Mucosa of stomach (tissue), 1 donor: ENCODE data around the gene KRTAP10-4.

Experiments used
- H3K27me3 ChIP-seq: one replicate; pipeline ENCODE4 v1.7.0; 2013; ENCODE audit warnings: mild to moderate bottlenecking, low read length; ENCODE audit not compliant: control insufficient read depth, insufficient read depth
- H3K36me3 ChIP-seq: one replicate; pipeline ENCODE4 v1.7.0; 2013; ENCODE audit warnings: low read length; ENCODE audit not compliant: control insufficient read depth, insufficient read depth
- H3K4me1 ChIP-seq: one replicate; pipeline ENCODE4 v1.7.0; 2013; ENCODE audit warnings: mild to moderate bottlenecking, low read length; ENCODE audit not compliant: control insufficient read depth, insufficient read depth
- H3K4me3 ChIP-seq: one replicate; pipeline ENCODE4 v1.7.0; 2013; ENCODE audit warnings: low read length
- H3K9ac ChIP-seq: one replicate; pipeline ENCODE4 v1.7.0; 2013; ENCODE audit warnings: mild to moderate bottlenecking, low read length, moderate library complexity
- H3K9me3 ChIP-seq: one replicate; pipeline ENCODE4 v1.7.0; 2013; ENCODE audit warnings: mild to moderate bottlenecking, low read length, moderate library complexity; ENCODE audit not compliant: control insufficient read depth
- donor health status: Pancreatic carcinoma.

Gene KRTAP10-4

GRCh38 chr21:44530221-44530902 lies 43.2 kb upstream of the KRTAP10-4 start:
- H3K27me3 ChIP-seq: no peaks in the 10 kb centered on the region
- no peak overlapping the region for H3K4me3 ChIP-seq
- H3K4me1 ChIP-seq: no peaks in the 10 kb centered on the region
- H3K36me3 ChIP-seq: no peaks in the 10 kb centered on the region
- H3K9me3 ChIP-seq: no peaks in the 10 kb centered on the region
- no peak overlapping the region for H3K9ac ChIP-seq

- H3K4me1 ChIP-seq: no peaks in the 10 kb centered on the region
- no peak overlapping the region for H3K9ac ChIP-seq
- H3K9me3 ChIP-seq: no peaks in the 10 kb centered on the region
- H3K36me3 ChIP-seq: no peaks in the 10 kb centered on the region
- no peak overlapping the region for H3K4me3 ChIP-seq
- no peaks in the 10 kb centered on the region for H3K27me3 ChIP-seq
These were observed 42.5 kb upstream of the KRTAP10-4 start for GRCh38 chr21:44530903-44531605.

- no peaks in the 10 kb centered on the region for H3K36me3 ChIP-seq
- no peak overlapping the region for H3K4me3 ChIP-seq
- no peaks in the 10 kb centered on the region for H3K4me1 ChIP-seq
- H3K9me3 ChIP-seq: no peaks in the 10 kb centered on the region
- H3K27me3 ChIP-seq: no peaks in the 10 kb centered on the region
- H3K9ac ChIP-seq: no peak overlapping the region
These were observed 41.6 kb upstream of the KRTAP10-4 start for GRCh38 chr21:44531606-44532564.

- Histone ChIP-seq H3K4me3 (no peak overlapping the region), H3K9me3 (no peaks in the 10 kb centered on the region), H3K27me3 (no peaks in the 10 kb centered on the region), H3K36me3 (no peaks in the 10 kb centered on the region), H3K4me1 (no peaks in the 10 kb centered on the region), H3K9ac (no peak overlapping the region)
These were observed 40.8 kb upstream of the KRTAP10-4 start for GRCh38 chr21:44532712-44533111.

- no peaks in the 10 kb centered on the region for H3K36me3 ChIP-seq
- H3K4me1 ChIP-seq: no peaks in the 10 kb centered on the region
- no peaks in the 10 kb centered on the region for H3K9me3 ChIP-seq
- no peak overlapping the region for H3K9ac ChIP-seq
- H3K27me3 ChIP-seq: no peaks in the 10 kb centered on the region
- no peak overlapping the region for H3K4me3 ChIP-seq
These were observed 40.2 kb upstream of the KRTAP10-4 start for GRCh38 chr21:44533121-44533890.

GRCh38 chr21:44533891-44534627 lies 39.5 kb upstream of the KRTAP10-4 start:
- Histone ChIP-seq H3K9ac (no peak overlapping the region), H3K4me3 (no peak overlapping the region), H3K9me3 (no peaks in the 10 kb centered on the region), H3K4me1 (no peaks in the 10 kb centered on the region), H3K27me3 (no peaks in the 10 kb centered on the region), H3K36me3 (no peaks in the 10 kb centered on the region)

- no peaks in the 10 kb centered on the region for H3K4me1 ChIP-seq
- H3K9ac ChIP-seq: no peak overlapping the region
- H3K9me3 ChIP-seq: no peaks in the 10 kb centered on the region
- H3K36me3 ChIP-seq: no peaks in the 10 kb centered on the region
- H3K4me3 ChIP-seq: no peak overlapping the region
- H3K27me3 ChIP-seq: no peaks in the 10 kb centered on the region
These were observed 38.8 kb upstream of the KRTAP10-4 start for GRCh38 chr21:44534688-44535087.

GRCh38 chr21:44535963-44536362 lies 37.6 kb upstream of the KRTAP10-4 start:
- Histone ChIP-seq H3K36me3 (no peaks in the 10 kb centered on the region), H3K9ac (no peak overlapping the region), H3K4me1 (no peaks in the 10 kb centered on the region), H3K27me3 (no peaks in the 10 kb centered on the region), H3K4me3 (no peak overlapping the region), H3K9me3 (no peaks in the 10 kb centered on the region)

- no peak overlapping the region for H3K9ac ChIP-seq
- H3K4me3 ChIP-seq: no peak overlapping the region
These were observed 35.3 kb upstream of the KRTAP10-4 start for GRCh38 chr21:44537930-44538911.

GRCh38 chr21:44539046-44539445 lies 34.5 kb upstream of the KRTAP10-4 start:
- Histone ChIP-seq H3K27me3 (no peaks in the 10 kb centered on the region), H3K9me3 (no peaks in the 10 kb centered on the region), H3K4me3 (no peak overlapping the region), H3K9ac (no peak overlapping the region), H3K36me3 (no peaks in the 10 kb centered on the region), H3K4me1 (no peaks in the 10 kb centered on the region)

More at GRCh38 chr21:44537930-44538911, 35.3 kb upstream of the KRTAP10-4 start:
- no peaks in the 10 kb centered on the region for H3K36me3 ChIP-seq
- no peaks in the 10 kb centered on the region for H3K4me1 ChIP-seq
- H3K9me3 ChIP-seq: no peaks in the 10 kb centered on the region
- no peaks in the 10 kb centered on the region for H3K27me3 ChIP-seq
